HG02852 (cell line): Measurements from ENCODE around the gene H2BK1.

Experiments
- ATAC-seq: cut with Tn5 transposase; IDR thresholded peaks from one replicate; pipeline ENCODE4 v1.9.1; 2021; ENCODE audit warnings: mild to moderate bottlenecking, moderate library complexity; ENCODE audit not compliant: unreplicated experiment

The H2BK1 gene

DNA sequence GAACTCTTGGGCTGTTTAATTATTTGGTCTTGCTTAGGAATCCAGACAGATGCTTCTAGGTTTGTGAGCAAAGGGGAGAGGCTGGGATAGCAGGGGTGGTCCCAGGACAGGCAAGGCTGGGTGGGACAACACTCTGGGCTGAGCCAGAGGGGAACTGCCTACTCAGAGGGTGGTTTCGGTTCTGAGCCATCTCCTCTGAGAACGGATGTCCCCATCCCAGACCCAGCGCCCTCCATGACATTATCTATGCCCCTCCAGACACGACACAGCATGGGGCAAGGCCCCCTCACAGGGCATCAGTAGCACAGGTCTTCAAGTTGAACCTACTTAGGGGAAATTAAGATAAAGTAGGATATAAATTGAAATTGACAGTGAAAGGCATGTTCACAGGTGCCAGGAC is 30.3 kb downstream of the H2BK1 start:
- ATAC-seq: no peak

DNA sequence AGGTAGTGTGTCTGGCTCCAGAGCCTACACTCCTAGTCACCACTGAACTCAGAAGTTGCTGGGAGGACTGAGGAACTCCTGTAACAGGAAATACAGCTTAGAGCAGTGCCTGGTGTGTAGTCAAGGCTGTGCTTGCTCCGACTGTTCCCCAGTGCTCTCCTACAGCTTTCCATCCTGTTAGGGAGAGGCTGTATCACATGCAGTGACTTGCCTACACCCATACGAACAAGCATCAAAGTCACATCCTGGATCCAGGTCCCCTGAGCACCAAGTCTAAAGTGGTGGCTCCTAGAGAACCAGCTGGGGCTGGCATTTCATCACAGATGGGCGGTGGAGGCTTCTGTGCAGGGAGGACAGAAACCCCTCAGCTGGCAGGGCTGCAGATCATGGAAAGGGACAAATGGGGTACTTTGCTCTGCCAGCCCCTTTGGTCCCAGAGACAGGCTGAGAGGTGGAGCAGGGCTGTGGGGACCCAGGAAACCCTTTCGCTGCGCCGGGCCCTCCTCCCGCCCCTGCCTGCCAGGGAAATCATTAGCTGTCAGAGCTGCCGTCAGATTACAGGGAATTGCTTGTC is 30.9 kb downstream of the H2BK1 start:
- ATAC-seq: no peak

DNA sequence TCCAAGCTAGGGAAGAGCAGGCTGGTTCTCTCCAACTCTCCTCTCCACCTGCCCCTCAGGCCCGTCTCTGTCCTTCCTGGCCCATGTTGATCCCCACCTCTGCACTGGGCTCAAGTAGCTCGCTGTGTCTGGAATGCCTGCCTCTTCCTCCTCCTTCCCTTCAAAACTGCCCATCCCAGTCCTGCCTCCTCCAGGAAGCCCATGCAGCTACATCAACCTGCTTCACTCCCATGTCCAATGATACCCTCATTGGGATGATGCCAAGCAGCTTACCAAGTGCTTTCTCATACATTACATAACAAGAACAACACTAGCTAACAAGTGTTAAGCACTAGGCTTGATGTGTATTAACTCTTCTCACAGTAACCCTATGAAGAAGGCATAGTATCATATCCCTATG is 31.5 kb downstream of the H2BK1 start:
- ATAC-seq: no peak

DNA sequence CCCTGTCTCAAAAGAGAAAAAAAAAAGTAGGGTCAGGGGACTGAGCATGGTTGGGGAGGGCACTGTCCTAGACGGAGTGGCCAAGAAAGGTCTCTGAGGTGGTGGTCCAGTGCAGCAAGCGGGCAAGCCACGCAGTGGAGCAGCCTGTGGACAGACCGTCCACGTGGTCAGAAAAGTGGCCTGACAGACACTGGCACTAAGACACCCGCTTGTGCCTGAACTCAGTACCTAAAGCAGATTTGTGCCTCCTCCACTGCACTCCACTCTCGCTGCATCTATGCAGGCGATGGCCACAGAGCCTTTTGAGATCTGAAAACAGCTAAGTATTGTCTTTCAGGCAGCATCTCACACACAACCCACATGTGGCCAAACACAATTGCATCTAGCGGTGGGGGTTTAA is 32.1 kb downstream of the H2BK1 start:
- no peak for ATAC-seq

DNA sequence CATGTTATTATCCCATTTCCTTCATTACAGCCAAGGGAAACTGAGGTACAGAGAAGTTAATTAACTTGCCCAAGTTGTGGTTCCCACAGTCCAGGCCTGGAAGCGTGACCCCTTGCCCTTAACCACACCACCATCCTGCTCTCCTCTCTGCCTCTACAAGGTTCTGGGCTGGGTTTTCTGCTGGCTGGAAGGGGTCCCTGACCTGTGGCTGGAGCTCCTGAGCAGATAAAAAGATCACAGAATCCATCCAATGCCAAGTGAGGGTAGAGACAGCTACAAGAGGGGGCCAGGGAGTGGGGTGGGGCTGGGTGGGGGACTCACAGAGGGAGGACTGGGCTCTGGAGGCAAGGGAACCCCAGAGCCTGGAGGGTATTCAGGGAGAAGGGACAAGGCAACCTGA is 33.0 kb downstream of the H2BK1 start:
- no peak for ATAC-seq

DNA sequence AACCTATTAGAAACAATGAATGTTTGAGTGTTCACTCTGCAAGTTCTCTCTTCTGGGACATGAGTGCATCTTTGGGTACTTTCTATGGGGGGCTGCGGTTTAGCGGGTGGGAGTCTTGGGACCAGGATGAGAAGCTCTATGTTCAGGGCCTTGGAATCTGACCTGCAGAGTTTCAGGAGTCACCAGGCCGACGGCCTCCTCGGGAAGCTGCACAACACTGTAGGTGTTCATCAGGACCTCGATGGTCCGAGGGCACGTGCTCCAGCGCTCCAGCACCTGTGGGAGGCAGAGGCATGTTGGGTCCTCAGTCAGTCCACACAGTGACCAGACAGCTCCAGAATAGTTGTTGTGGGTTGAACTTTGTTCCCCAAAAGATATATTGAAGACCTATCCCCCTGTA is 33.9 kb downstream of the H2BK1 start:
- ATAC-seq: no peak

DNA sequence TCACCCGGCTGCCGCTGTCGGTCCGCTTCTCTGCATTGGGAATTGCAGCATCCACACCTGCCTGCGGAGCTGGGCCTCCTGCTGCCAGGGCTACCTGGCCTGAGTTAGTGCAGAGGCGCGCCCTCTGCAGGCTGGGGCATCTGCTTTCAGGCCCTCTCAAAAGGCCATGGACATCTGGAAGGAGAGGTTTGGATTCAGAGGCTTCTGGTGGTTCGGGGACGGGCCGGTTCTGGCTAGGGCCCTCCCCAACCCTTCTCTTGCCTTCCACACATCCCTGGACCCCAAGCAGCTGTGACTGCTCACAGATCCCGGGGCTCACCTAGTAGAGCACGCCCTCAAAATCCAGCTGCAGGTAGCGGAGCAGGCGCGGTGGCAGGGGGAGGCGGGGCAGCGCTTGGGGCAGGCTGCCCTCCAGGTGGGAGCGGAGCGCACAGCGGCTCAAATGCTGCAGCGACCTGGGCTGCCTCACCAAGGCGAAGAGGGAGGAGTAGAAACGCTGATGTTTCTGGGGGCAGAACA is 34.4 kb downstream of the H2BK1 start:
- ATAC-seq: no peak

DNA sequence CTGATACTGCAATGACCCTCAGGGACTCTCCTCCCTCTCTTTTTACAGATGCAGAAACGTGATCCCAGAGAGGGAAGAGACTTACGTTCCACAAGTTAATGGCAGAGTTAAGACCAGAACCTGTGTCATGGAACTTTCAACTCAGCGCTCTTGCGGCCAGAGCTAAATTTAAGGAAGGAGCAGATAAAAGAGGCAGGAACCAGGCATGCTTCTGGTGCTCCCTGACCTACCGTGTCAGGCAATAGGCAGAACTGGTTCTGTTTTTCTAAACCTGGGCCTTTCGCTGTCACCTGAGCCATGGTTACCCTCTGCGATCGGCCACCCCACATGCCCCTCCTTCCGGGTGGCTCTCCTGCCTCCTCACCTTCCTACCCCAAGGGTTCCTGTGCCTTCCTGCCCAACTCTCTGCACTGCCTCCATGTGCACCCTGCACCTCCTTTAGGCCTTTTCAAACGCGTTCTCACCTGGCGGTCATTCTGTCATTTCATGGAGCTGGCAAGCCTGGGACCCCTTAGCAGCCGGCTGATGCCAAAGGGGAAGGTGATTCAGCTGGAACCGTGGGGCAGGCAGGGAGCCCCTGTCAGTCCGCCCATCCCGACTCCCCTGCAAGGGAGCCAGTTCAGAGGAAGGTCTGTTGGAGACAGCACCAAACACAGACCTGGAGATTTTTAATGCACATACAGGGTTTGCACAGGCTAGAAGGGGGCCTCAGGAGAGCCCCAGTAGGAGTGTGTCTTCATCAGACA is 35.1 kb downstream of the H2BK1 start:
- no peak for ATAC-seq

DNA sequence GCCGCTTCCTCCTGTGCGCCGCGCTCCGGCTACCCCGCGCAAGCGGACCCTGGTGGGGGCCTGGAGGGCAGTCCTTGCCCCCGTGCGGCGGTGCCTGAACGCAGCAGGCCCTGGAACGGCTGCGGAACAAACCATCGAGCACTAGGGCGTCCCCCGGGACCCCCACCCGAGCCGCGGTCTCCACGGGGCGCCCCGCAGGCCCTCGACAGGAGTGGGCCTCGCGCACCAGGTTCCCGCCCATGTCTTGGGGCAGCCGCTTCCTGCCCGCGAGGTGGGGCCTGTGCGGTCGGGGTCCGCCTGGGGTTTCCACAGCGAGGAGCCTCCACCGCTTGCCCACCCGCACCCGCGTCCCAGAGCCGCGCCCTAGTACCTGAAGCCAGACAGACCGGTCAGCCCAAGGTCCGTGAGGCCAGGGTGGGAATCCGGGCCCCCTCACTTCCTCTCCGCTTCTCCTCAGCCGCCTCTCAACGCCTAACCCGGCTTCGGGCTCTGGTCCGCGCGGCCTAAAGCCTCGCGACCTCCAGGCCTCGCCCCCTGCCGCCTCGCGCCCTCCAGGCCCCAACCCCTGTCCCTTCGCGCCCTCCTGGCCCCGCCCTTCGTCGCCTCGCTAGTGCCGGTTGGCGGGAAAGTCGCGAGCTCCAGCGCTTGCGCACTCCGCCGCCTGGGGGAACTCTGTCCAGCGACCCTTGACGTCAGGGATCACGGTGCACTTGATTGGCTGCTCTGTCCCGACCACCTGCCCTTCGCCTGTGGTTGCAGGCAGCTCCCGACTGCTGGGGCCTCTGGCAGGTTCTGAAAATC is 35.8 kb downstream of the H2BK1 start:
- ATAC-seq: no peak

DNA sequence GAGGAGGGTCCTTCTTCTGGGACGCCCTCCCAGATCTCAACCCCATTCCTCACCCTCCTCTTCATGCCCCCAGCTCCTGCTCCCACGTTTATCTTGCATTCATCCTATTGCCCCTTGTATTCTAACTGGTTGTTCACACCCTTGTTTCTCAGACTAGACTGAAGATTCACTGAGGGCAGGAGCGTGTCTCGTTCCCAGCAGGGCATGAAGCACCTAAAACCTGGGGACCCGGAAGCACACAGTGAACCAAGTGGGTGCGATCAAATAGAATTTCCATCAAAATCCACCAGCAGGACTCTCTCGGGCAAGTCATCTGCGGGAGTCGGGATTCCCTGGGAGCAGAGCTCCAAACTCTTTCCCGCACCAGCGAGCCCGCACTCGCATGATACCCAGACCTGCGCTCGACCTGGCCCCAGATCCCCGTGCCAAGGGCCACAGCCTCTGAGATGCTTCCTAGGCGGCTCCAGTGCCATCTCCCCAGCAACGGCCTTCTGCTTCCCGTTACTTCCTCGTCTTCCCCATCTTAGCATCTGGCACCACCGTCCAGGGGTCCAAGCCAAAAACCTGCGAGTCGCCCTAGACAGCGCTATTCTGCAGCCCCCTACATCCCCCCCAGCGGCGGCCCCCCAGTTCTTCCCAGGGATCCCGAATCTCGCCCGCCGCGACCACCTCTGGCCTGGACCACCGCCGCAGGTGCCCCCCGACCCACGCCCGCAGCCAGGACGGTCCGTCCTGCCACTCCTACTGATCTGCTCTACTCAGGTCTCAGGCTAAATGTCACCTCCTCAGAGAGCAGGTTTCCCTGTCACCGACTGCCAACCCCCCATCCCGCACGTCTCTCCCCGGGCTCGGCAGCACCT is 36.7 kb downstream of the H2BK1 start:
- ATAC-seq: no peak

DNA sequence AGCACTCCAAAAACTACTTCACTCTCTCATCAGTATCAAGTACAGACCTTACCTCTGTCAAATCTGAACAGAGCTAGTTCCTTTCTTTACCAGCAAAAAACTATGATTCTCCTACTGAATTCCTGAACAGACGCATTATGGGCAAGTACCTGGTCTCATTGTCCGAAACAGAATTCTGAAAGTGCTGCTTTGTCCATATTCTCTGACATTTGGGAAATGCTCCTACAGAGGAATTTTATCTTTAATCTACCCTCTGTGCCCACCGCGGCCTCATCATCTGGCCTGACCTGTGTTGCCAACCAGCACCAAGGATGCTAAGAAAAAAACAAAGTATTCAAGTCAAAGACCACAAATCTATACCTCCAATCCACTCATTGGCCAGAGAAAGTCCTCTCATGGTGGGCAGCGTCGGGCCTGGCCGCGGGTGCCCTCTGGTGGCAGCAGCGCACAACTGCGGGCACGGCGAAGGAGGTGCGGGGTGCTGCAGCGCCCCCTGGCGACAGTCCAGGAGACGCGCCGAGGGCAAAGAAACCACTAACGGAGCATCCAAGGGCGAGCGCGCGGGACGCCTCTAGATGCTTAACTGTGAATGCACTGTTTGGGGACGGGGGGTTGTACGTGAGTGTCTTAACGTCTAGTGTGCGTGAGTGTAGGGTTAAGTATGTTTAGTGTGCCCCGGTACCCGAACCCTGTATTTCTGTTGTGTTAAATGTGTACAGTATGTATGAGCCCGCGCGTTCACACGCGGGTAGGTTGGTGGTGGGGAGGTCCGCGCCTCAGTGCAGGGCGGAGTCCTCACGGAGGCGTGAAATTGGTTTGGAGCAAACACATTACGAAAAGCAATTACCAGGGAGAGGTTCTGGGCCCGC is 37.8 kb downstream of the H2BK1 start:
- peak; percentile 68 for ATAC-seq

DNA sequence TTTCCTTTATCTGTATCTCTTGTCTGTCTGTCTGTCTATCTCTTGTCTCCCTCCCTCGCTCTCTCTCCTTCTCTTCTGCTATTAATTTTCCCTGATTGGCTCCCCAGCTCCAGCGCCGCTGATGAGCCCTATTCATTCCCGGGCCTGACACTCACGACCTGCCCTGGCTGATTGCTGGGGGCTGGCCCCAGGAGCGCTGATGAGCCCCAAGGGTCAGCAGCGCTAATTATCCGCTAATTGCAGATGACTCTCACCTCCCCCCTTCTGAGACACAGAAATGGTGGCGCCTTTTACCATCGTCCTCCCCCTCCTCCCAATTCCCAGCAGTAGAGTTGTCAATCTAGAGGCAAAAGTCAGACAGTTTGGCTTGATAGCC is 41.5 kb downstream of the H2BK1 start:
- no peak for ATAC-seq

DNA sequence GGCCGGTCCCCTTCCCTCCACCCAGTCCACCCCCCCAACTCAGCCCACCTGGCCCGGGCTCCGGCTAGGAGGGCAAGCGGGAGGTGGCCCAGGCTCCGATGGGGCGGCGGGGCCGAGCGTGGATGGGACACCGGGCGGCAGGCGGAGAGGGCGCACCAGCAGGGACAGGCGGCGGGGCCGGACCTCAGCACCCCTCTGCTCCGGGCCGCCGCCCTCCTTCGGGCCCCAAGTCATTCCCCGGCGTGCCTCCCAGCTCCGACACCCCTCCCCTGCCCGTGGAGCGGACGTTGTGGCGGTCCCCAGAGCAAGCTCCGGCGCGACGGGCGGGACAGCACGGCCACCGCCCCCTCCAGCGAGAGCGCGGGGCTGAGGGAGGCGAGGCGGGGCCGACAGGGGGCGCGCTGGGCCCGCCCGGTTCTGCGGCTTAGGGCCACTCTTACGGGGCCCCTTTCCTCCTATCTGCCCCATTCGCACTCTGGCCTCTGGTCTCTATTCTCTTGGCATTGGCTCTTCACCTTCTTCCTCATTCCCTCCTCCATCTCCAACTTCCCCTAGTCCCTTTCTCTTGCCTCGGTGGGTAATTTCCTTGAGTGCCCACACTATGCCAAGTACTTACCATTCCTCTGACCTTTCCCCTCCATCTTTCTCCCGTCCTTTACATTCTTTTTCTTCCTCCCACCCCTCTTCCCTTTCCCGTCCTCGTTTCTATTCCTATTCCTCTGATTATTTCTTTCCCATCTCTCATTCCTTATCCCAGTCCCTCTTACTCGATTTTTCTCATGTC is 42.1 kb downstream of the H2BK1 start:
- ATAC-seq: no peak

DNA sequence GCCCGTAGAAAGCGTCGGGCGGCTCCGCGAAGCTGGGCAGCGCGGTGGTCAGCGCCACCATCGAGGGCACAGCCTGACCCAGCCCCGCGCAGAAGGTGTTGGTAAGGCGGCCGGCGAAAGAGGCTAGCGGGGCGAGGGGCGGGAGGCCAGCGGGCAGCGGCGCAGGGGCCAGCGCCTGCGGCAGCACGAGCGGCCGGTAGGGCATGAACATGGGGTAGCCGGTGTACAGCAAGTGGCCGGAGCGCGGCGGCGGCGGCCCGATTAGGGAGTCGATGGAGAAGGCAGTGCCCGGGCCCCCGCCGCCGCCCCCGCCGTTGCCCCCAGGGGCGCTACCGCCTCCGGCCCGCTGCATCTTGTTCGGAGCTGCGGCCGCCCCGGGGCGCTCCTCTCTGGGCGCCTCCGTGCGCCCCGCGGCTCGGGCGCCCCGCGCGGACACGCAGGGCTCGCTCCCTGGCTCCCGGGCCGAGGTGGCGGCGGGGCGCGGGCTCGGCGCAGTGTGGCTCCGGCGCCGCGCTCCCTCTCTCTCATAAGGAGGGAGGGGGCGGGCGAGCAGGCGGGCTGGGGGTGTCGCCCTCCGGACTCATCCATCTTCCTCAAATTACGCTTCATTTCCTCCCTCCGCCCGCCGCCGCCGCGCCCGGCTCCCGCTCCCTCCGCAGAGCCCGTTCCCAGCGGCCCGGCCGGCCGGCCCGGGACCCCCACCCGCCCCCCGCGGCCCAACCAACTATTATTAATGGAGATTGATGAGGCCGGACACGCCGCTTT is 42.9 kb downstream of the H2BK1 start, which contains the start of gene GBX1:
Gene GBX1, minus strand, starts transcription at position 498 of the 765 bp plus-strand sequence. Its CDS starts 146 bp downstream, at position 352.
- no peak for ATAC-seq

DNA sequence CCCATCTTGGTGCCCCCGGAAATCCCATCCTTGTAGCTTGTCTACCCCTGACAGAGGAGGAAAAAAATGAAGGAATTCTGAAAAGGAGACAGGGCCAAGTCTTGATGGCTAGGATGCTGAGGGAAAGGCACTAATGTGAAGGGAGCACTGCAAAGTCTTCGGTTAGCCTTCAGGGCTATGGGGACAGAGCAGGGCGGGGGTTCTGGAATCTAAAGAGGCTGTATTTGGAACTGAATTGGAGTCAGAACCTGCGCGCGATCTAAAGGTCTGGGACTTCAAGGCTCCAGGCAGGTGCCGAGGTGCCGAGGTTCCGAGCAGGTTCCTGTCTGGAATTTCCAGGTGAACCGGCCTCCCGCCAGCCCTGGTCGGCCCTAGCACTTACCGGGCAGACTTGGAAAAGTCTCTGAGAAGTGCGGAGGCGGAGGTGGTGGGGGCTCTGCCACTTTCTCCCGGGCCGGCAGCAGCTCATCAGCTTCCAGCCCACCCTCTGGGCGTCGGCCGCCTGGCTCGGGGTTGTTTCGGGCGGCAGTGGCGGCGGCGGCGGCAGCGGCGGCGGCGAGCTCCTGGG is 43.6 kb downstream of the H2BK1 start:
- no peak for ATAC-seq

DNA sequence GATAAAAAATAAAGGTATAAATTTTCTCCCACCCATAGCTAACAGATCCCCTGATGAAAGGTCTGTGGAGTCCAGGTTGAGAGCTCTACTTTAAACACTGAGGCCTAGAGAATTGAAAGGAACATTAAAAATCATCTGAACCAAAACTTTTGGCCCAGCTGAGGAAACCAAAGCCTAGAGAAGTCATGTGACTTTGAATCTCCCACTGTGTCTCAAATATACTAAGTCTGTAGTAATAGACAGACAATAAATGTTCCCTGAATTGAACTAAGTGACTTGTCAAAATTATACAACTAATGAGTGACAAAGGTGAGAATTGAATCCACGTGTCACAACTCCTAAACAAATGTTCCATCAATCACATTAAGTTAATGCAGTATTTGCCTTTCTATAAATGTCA is 48.5 kb downstream of the H2BK1 start:
- no peak for ATAC-seq
